ENCODE data around the gene AKR1A1.

The AKR1A1 gene

DNA sequence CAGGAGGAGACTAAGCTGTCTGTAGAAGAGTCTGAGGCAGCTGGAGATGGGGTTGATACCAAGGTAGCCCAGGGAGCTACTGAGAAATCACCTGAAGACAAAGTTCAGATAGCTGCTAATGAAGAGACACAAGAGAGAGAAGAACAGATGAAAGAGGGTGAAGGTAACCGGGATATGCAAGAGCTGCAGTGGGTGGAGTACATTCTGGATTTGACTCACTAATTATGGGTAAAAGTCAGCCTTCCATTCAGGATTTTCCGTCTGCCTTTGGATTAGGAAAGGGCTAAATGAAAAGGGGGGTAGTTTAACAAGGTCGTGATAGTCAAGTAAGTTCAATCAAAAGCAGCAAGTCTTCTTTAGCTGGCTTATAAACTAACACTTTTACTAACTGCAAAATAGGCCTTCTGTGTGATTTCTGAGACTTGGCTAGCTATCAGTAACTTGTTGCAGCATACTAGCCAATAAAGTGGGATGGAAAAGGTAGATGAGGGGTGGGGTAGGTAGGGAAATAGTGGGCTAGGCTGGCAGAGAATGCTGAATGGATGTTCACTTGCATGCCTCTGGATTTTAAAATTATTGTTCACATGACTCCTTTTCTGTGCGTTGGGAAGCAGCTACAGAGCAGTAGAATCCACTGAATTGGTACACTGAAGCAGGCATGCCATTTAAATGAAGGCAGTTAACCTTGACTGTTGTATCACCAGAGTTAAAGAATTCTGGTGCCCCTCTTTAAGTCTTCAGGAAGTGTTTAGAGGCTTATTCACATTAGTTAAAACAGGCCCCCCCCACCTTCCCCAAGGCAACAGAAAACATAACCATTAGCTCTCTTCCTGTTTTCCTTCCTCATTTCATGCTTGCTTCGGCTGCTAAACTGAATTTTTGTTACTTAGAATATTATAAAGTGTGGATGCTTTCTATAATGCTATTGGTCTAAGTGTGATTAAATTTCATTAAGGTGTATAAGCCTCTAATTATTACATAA lies 57.8 kb downstream of the AKR1A1 start:
- no peaks in the 10 kb centered on the region for H3K27me3 ChIP-seq (ENCODE audit: insufficient read depth, poor library complexity, severe bottlenecking)
- H3K27ac ChIP-seq (replicated peaks), result peak overlapping the region; percentile 48
- DNase-seq (ENCODE audit: low read depth in 1 of 2, low spot score in 1 of 2), result peak in 1 of 2 experiments; percentile 53
- TF ChIP-seq POLR2AphosphoS5 (IDR thresholded peaks at IDR 0.05; ENCODE audit: low read depth) (no peak), GABPA (IDR thresholded peaks at IDR 0.05; ENCODE audit: low read depth) (no peak), SPI1 (IDR thresholded peaks at IDR 0.05; ENCODE audit: borderline replicate concordance, low read depth) (peak; percentile 71)
- TF ChIP-seq, protein P1, sequence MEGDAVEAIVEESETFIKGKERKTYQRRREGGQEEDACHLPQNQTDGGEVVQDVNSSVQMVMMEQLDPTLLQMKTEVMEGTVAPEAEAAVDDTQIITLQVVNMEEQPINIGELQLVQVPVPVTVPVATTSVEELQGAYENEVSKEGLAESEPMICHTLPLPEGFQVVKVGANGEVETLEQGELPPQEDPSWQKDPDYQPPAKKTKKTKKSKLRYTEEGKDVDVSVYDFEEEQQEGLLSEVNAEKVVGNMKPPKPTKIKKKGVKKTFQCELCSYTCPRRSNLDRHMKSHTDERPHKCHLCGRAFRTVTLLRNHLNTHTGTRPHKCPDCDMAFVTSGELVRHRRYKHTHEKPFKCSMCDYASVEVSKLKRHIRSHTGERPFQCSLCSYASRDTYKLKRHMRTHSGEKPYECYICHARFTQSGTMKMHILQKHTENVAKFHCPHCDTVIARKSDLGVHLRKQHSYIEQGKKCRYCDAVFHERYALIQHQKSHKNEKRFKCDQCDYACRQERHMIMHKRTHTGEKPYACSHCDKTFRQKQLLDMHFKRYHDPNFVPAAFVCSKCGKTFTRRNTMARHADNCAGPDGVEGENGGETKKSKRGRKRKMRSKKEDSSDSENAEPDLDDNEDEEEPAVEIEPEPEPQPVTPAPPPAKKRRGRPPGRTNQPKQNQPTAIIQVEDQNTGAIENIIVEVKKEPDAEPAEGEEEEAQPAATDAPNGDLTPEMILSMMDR (IDR thresholded peaks at IDR 0.05; ENCODE audit: insufficient read depth, low read length), result no peak
- TF ChIP-seq, protein P2, sequence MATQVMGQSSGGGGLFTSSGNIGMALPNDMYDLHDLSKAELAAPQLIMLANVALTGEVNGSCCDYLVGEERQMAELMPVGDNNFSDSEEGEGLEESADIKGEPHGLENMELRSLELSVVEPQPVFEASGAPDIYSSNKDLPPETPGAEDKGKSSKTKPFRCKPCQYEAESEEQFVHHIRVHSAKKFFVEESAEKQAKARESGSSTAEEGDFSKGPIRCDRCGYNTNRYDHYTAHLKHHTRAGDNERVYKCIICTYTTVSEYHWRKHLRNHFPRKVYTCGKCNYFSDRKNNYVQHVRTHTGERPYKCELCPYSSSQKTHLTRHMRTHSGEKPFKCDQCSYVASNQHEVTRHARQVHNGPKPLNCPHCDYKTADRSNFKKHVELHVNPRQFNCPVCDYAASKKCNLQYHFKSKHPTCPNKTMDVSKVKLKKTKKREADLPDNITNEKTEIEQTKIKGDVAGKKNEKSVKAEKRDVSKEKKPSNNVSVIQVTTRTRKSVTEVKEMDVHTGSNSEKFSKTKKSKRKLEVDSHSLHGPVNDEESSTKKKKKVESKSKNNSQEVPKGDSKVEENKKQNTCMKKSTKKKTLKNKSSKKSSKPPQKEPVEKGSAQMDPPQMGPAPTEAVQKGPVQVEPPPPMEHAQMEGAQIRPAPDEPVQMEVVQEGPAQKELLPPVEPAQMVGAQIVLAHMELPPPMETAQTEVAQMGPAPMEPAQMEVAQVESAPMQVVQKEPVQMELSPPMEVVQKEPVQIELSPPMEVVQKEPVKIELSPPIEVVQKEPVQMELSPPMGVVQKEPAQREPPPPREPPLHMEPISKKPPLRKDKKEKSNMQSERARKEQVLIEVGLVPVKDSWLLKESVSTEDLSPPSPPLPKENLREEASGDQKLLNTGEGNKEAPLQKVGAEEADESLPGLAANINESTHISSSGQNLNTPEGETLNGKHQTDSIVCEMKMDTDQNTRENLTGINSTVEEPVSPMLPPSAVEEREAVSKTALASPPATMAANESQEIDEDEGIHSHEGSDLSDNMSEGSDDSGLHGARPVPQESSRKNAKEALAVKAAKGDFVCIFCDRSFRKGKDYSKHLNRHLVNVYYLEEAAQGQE (IDR thresholded peaks at IDR 0.05; ENCODE audit: insufficient replicate concordance, low read depth), result no peak
- H3K4me3 ChIP-seq (replicated peaks; ENCODE audit: insufficient read depth, low read length), result no peak overlapping the region

DNA sequence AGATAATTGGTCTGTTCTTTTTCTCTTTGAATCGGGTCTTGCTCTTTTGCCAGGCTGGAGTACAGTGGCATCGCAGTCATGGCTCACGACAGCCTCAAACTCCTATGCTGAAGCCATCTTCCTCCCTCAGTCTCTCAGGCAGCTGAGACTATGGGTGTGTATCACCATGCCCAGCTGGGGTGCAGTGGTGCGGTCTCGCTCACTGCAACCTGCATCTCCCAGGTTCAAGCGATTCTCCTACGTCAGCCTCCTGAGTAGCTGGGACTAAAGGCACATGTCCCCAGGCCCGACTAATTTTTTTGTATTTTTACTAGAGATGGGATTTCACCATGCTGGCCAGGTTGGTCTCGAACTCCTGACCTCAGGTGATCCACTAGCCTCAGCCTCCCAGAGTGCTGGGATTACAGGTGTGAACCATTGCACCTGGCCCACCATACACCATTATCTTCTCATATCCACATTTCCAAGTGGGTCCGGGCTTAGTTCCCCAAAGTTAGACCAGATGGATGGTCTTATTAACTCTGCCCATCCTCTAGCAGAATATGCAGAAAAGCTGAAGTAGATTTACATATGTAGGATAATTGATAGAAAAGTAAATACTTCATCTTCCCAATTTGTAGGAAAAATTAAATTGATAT lies 60.1 kb downstream of the AKR1A1 start:
- H3K4me3 ChIP-seq (replicated peaks; ENCODE audit: insufficient read depth, low read length), result no peak overlapping the region
- H3K27ac ChIP-seq (replicated peaks), result no peak overlapping the region
- TF ChIP-seq POLR2AphosphoS5 (IDR thresholded peaks at IDR 0.05; ENCODE audit: low read depth) (peak; percentile 26), SPI1 (IDR thresholded peaks at IDR 0.05; ENCODE audit: borderline replicate concordance, low read depth) (no peak), GABPA (IDR thresholded peaks at IDR 0.05; ENCODE audit: low read depth) (no peak)
- TF ChIP-seq, protein P1 (IDR thresholded peaks at IDR 0.05; ENCODE audit: insufficient read depth, low read length), result no peak
- TF ChIP-seq, protein P2 (IDR thresholded peaks at IDR 0.05; ENCODE audit: insufficient replicate concordance, low read depth), result no peak
- DNase-seq (ENCODE audit: low read depth in 1 of 2, low spot score in 1 of 2), result no peak
- no peaks in the 10 kb centered on the region for H3K27me3 ChIP-seq (ENCODE audit: insufficient read depth, poor library complexity, severe bottlenecking)

- no peaks in the 10 kb centered on the region for H3K27me3 ChIP-seq (ENCODE audit: insufficient read depth, poor library complexity, severe bottlenecking)
- H3K27ac ChIP-seq (replicated peaks), result no peak overlapping the region
- no peak overlapping the region for H3K4me3 ChIP-seq (replicated peaks; ENCODE audit: insufficient read depth, low read length)
- no peak for TF ChIP-seq POLR2AphosphoS5 (IDR thresholded peaks at IDR 0.05; ENCODE audit: low read depth)
- DNase-seq (ENCODE audit: low read depth in 1 of 2, low spot score in 1 of 2), result no peak
These were observed 62.4 kb downstream of the AKR1A1 start for GRCh38 chr1:45612941-45613579.

- Histone ChIP-seq H3K4me3 (replicated peaks; ENCODE audit: insufficient read depth, low read length) (no peak overlapping the region), H3K27me3 (ENCODE audit: insufficient read depth, poor library complexity, severe bottlenecking) (no peaks in the 10 kb centered on the region), H3K27ac (replicated peaks) (no peak overlapping the region)
- TF ChIP-seq, protein P2 (IDR thresholded peaks at IDR 0.05; ENCODE audit: insufficient replicate concordance, low read depth), result no peak
- TF ChIP-seq POLR2AphosphoS5 (IDR thresholded peaks at IDR 0.05; ENCODE audit: low read depth) (no peak), SPI1 (IDR thresholded peaks at IDR 0.05; ENCODE audit: borderline replicate concordance, low read depth) (no peak), GABPA (IDR thresholded peaks at IDR 0.05; ENCODE audit: low read depth) (no peak)
- TF ChIP-seq, protein P1 (IDR thresholded peaks at IDR 0.05; ENCODE audit: insufficient read depth, low read length), result no peak
- DNase-seq (ENCODE audit: low read depth in 1 of 2, low spot score in 1 of 2), result no peak
These were observed 65.3 kb downstream of the AKR1A1 start for GRCh38 chr1:45615885-45616284.
